MM.1S (cell line): ENCODE measurements around the gene DPM2.

Source experiments
- DNase-seq: peaks from one replicate; pipeline ENCODE4 v3.0.0-alpha.2; 2015
- H2AFZ ChIP-seq: fragments of 300-600 bp; sonication (generic); 2 replicates; pipeline ENCODE4 v1.6.0; 2016; ENCODE audit warnings: antibody characterized with exemption, low read length
- H3F3A ChIP-seq: fragments of 300-600 bp; sonication (generic); 2 replicates; pipeline ENCODE4 v1.6.1; 2016; ENCODE audit warnings: mild to moderate bottlenecking, antibody characterized with exemption, low read length, moderate library complexity, mixed read lengths; ENCODE audit not compliant: insufficient read depth
- H3K27ac ChIP-seq: fragments of 300-600 bp; sonication (generic); 2 replicates; pipeline ENCODE4 v1.5.1; 2016; ENCODE audit warnings: mild to moderate bottlenecking, low read length
- H3K27me3 ChIP-seq: fragments of 300-600 bp; sonication (generic); replicated peaks from 2 replicates; pipeline ENCODE4 v1.6.0; 2016; ENCODE audit warnings: low read length; ENCODE audit not compliant: insufficient read depth
- H3K36me3 ChIP-seq: fragments of 300-600 bp; sonication (generic); replicated peaks from 2 replicates; pipeline ENCODE4 v1.6.1; 2016; ENCODE audit warnings: mild to moderate bottlenecking, low read length, mixed read lengths; ENCODE audit not compliant: insufficient read depth
- H3K4me1 ChIP-seq: fragments of 300-600 bp; sonication (generic); 2 replicates; pipeline ENCODE4 v1.6.1; 2016; ENCODE audit warnings: low read length, mixed read lengths
- H3K4me2 ChIP-seq: fragments of 300-600 bp; sonication (generic); 2 replicates; pipeline ENCODE4 v1.6.0; 2016; ENCODE audit warnings: low read depth, low read length
- H3K4me3 ChIP-seq: fragments of 300-600 bp; sonication (generic); 2 replicates; pipeline ENCODE4 v1.5.1; 2016; ENCODE audit warnings: low read length, mixed read lengths
- H3K79me2 ChIP-seq: fragments of 300-600 bp; sonication (generic); 2 replicates; pipeline ENCODE4 v1.6.1; 2016; ENCODE audit warnings: mixed run types, low read length, mixed read lengths
- H3K9ac ChIP-seq: fragments of 300-600 bp; sonication (generic); 2 replicates; pipeline ENCODE4 v1.6.1; 2016; ENCODE audit warnings: low read length, mixed read lengths
- H3K9me2 ChIP-seq: fragments of 300-600 bp; sonication (generic); replicated peaks from 2 replicates; pipeline ENCODE4 v1.6.1; 2016; ENCODE audit warnings: mild to moderate bottlenecking, low read length, mixed read lengths; ENCODE audit not compliant: insufficient read depth
- H3K9me3 ChIP-seq: fragments of 300-600 bp; sonication (generic); replicated peaks from 2 replicates; pipeline ENCODE4 v1.6.1; 2016; ENCODE audit warnings: mild to moderate bottlenecking, low read length, mixed read lengths; ENCODE audit not compliant: insufficient read depth
- H4K20me1 ChIP-seq: fragments of 300-600 bp; sonication (generic); 2 replicates; pipeline ENCODE4 v1.6.1; 2016; ENCODE audit warnings: mild to moderate bottlenecking, low read length, moderate library complexity, mixed read lengths; ENCODE audit not compliant: insufficient read depth
- CTCF ChIP-seq: fragments of 300-600 bp; sonication (generic); IDR thresholded peaks from 2 replicates; pipeline ENCODE4 v1.5.1; 2016; ENCODE audit warnings: antibody characterized with exemption, low read length, mixed read lengths
- EZH2 ChIP-seq: fragments of 300-600 bp; sonication (generic); optimal IDR thresholded peaks from 2 replicates; pipeline ENCODE3; 2017; ENCODE audit warnings: low read depth, mild to moderate bottlenecking, antibody characterized with exemption, low read length, mixed read lengths
- EZH2phosphoT487 ChIP-seq: fragments of 300-600 bp; sonication (generic); IDR thresholded peaks from 2 replicates; pipeline ENCODE4 v1.6.1; 2018; ENCODE audit warnings: antibody characterized with exemption, low read length

DPM2 gene

GRCh38 chr9:127950513-127951289 is 13.0 kb upstream of the DPM2 start:
- H3K9me2 ChIP-seq, result no peaks in the 10 kb centered on the region
- no peak overlapping the region for H3K9ac ChIP-seq
- no peaks in the 10 kb centered on the region for H3K27me3 ChIP-seq
- no peak overlapping the region for H3K4me3 ChIP-seq
- H3K36me3 ChIP-seq, result no peaks in the 10 kb centered on the region
- TF ChIP-seq CTCF (no peak), EZH2phosphoT487 (no peak), EZH2 (no peak)
- H2AFZ ChIP-seq, result no peak overlapping the region
- no peak for DNase-seq
- no peaks in the 10 kb centered on the region for H3K9me3 ChIP-seq
- no peak overlapping the region for H3K4me2 ChIP-seq
- H3K27ac ChIP-seq, result no peak overlapping the region
- H4K20me1 ChIP-seq, result no peaks in the 10 kb centered on the region
- H3F3A ChIP-seq, result peaks cover 3% of the 10 kb centered on the region
- H3K79me2 ChIP-seq, result peaks cover 35% of the 10 kb centered on the region
- peaks cover 8% of the 10 kb centered on the region for H3K4me1 ChIP-seq

GRCh38 chr9:127949827-127950512 is 12.3 kb upstream of the DPM2 start:
- no peaks in the 10 kb centered on the region for H3K9me3 ChIP-seq
- TF ChIP-seq CTCF, result no peak
- TF ChIP-seq EZH2, result no peak
- TF ChIP-seq EZH2phosphoT487, result no peak
- no peak overlapping the region for H3K9ac ChIP-seq
- H3K27ac ChIP-seq, result no peak overlapping the region
- no peaks in the 10 kb centered on the region for H3K9me2 ChIP-seq
- no peaks in the 10 kb centered on the region for H4K20me1 ChIP-seq
- H3K4me3 ChIP-seq, result no peak overlapping the region
- H3K4me1 ChIP-seq, result peaks cover 2% of the 10 kb centered on the region
- no peaks in the 10 kb centered on the region for H3K36me3 ChIP-seq
- H3K4me2 ChIP-seq, result no peak overlapping the region
- H3K79me2 ChIP-seq, result peaks cover 30% of the 10 kb centered on the region
- DNase-seq, result no peak
- no peaks in the 10 kb centered on the region for H3K27me3 ChIP-seq
- H3F3A ChIP-seq, result no peaks in the 10 kb centered on the region
- no peak overlapping the region for H2AFZ ChIP-seq

GRCh38 chr9:127947841-127948710 is 10.4 kb upstream of the DPM2 start:
- Histone ChIP-seq H4K20me1 (no peaks in the 10 kb centered on the region), H3K27me3 (no peaks in the 10 kb centered on the region), H3K9me2 (no peaks in the 10 kb centered on the region), H2AFZ (no peak overlapping the region), H3K9me3 (no peaks in the 10 kb centered on the region), H3K4me3 (no peak overlapping the region), H3K79me2 (peaks cover 11% of the 10 kb centered on the region), H3K27ac (no peak overlapping the region), H3K9ac (no peak overlapping the region), H3K4me2 (no peak overlapping the region), H3K4me1 (no peaks in the 10 kb centered on the region), H3F3A (no peaks in the 10 kb centered on the region), H3K36me3 (no peaks in the 10 kb centered on the region)
- TF ChIP-seq EZH2phosphoT487 (no peak), EZH2 (no peak), CTCF (no peak)
- DNase-seq, result no peak
